ENCODE measurements around the gene PBLD.

GRCh38 chr10:68247931-68248330, 84.8 kb downstream of the PBLD start:
- TF ChIP-seq, protein P1, sequence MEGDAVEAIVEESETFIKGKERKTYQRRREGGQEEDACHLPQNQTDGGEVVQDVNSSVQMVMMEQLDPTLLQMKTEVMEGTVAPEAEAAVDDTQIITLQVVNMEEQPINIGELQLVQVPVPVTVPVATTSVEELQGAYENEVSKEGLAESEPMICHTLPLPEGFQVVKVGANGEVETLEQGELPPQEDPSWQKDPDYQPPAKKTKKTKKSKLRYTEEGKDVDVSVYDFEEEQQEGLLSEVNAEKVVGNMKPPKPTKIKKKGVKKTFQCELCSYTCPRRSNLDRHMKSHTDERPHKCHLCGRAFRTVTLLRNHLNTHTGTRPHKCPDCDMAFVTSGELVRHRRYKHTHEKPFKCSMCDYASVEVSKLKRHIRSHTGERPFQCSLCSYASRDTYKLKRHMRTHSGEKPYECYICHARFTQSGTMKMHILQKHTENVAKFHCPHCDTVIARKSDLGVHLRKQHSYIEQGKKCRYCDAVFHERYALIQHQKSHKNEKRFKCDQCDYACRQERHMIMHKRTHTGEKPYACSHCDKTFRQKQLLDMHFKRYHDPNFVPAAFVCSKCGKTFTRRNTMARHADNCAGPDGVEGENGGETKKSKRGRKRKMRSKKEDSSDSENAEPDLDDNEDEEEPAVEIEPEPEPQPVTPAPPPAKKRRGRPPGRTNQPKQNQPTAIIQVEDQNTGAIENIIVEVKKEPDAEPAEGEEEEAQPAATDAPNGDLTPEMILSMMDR (conservative IDR thresholded peaks at IDR 0.05), result no peak
- no peak for TF ChIP-seq EZH2 (IDR thresholded peaks at IDR 0.05; ENCODE audit: low read depth)
